GM19240 (cell line): ENCODE results near the gene RPS6KA3.
"Not testable (repeated sequence)": the region's sequence is repeated elsewhere in the genome, so short reads cannot be mapped to it uniquely, and the experiment has no call there.

Experiments
- DNase-seq: peaks from one replicate; pipeline ENCODE4 v3.0.0; 2011; ENCODE audit warnings: low spot score; ENCODE audit not compliant: insufficient read length

Gene RPS6KA3

DNA sequence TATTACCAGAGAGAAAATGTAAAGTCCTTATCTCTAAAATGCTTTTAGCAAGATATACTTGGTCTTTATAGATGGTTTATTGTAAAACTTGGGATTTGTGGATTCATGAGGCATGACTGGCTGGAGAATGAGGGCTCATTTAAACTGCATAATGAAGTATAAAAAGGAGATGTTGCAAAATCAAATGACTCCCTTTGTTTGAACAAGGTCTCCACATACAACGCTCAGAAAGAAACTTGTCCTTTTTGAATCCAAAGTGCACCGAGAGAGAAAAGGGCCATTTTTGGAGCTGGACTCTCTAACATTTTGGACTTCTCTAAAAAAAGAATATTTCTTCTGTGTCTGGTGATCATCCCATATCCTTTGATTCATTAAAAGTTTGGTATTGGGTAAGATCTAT is 117.4 kb downstream of the RPS6KA3 start:
- no peak for DNase-seq

GRCh38 chrX:20147561-20147960 is 119.1 kb downstream of the RPS6KA3 start:
- DNase-seq = no peak

- no peak for DNase-seq
These were observed 122.2 kb downstream of the RPS6KA3 start for GRCh38 chrX:20144491-20144890.

GRCh38 chrX:20143561-20143960 is 123.1 kb downstream of the RPS6KA3 start:
- no peak for DNase-seq

DNA sequence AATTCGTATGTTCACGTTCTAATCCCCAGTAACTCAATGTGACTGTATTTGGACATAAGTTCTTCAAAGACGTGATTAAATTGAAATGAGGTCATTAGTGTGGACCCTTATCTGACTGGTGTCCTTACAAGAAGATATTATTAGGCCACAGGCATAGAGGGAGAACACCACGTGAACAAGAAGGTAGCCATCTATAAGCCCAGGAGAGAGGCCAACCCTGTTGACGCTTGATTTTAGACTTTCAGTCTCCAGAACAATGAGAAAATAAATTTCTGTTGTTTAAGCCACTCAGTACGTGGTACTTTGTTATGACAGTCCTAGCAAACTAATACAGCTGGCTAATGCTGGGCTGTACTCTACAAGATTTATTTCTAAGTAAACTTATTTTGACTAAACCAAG is 123.6 kb downstream of the RPS6KA3 start:
- no peak for DNase-seq

- peak; percentile 48 for DNase-seq
These were observed 125.2 kb downstream of the RPS6KA3 start, which contains the start of gene EIF1AX for GRCh38 chrX:20141281-20142220. Gene EIF1AX, minus strand, starts transcription at chrX:20141838. Its CDS starts 198 bp downstream, at chrX:20141640.

DNA sequence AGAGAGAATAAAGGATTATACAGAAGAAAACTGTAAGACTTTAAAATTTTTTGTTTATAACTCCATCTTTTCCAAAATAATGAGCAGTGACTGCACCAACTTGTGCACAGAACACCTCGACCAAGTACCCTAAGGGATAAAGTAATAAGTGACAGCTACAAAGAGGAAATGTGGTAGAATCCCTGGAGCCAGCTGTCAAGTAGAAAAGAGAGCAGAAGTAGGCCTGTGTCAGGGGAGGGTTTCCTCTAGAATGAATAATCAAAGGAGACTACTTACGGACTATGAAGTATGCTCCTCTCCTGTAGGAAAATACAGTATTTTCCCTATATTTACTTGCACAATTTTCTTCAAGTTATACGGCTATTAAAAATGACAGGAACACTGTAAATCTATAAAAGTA is 126.3 kb downstream of the RPS6KA3 start:
- no peak for DNase-seq

DNA sequence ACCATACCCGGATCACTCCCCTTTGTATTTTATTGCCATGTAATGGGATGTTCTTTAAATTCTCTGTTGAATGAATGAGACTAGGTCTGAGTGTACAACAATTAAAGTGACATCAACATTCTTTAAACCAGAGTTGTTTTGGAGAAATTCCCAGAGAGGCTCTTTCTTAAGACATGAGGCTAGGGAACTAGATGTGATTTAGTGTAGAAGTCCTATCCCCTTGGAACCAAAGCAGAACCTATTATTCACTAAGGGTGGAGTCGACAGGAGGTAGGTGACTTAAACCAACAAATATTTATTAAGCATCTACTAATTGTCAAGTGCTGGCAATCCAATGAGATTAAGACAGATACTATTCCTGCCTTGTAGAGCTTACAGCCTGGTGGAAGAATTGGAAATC is 126.7 kb downstream of the RPS6KA3 start:
- DNase-seq = no peak

DNA sequence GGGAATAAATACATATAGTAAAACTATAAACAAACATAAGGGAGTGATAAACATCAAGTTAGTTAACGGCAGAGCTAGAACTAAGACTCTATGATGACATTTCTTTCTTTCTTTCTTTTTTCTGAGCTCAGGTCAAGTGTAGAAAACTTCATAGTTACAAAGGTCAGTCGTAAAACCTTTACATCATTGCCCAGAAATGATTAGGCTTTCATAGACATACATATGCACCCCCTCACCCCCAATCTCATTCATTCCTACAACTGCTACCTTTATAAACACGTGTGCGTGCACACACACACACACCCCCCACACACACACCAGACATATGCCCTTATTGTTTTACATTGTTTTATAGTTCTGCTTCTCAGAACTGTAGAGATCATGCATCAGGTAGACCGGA is 130.8 kb downstream of the RPS6KA3 start:
- DNase-seq = no peak

DNA sequence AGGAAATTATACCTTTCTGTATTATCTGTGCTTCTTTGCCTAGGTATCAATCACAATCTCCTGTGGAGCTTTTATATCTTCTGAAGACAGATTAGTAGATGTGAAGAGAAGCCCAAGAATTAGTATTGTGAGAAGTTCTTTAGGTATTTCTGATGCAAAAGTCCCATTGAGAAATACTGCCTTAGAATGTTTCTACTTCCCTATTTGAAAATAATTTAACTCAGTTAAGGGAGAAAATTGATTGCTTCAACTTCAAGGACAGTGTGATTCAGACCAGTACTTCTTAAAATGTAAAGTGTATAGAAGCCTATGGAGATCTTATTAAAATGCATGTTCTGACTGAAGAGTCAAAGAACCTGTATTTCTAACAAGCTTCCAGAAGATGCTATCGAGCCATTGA is 134.0 kb downstream of the RPS6KA3 start:
- DNase-seq = no peak

GRCh38 chrX:20130357-20130756 is 136.4 kb downstream of the RPS6KA3 start:
- no peak for DNase-seq

- DNase-seq = no peak
These were observed 137.2 kb downstream of the RPS6KA3 start for GRCh38 chrX:20129547-20129946.

- DNase-seq = no peak
These were observed 138.0 kb downstream of the RPS6KA3 start for GRCh38 chrX:20128670-20129069.

- not testable (repeated sequence) for DNase-seq
These were observed 139.3 kb downstream of the RPS6KA3 start for GRCh38 chrX:20127440-20127839.

DNA sequence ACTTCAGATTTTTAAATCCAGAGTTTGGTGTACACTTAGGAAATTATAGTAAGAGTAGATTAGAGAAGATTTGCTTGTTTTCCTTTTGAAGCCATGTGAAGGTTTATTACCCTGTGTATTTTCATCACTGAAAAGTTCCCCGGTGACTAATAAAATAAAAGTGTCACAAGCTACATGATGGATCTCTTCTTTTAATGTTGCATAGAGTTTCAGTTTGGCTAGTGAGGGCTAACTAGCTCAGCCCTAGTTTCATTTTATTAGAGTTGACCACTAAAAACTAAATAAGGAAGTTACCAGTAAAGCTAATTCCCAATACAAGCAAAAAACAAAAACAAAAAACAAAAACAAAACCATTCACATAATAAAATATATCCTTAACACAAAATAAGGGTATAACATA is 139.9 kb downstream of the RPS6KA3 start:
- DNase-seq = not testable (repeated sequence)

DNA sequence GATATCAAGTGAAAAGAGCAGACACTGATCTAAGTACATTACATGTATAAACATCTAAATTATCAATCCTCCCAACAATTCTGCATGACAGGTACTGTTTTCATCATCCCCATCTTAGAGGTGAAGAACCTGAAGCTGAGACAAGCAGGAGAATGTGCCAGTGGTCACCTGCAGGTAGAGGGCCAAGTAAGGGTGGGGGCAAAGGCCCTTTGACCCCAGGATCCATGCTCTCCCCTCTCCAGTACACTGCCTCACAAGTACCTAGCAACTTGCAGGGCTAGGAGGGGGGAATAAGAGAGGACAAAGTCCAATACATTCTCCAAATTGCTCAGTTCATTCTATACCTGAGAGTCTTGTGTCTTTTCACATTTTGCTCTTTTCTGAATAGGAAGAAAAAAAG is 141.7 kb downstream of the RPS6KA3 start:
- no peak for DNase-seq

GRCh38 chrX:20118065-20118824 is 148.5 kb downstream of the RPS6KA3 start:
- DNase-seq = no peak

GRCh38 chrX:20116577-20117240 is 150.0 kb downstream of the RPS6KA3 start, which contains the start of gene MAP7D2:
Gene MAP7D2, minus strand, starts transcription at chrX:20116907. Its CDS starts 28 bp downstream, at chrX:20116879.
- DNase-seq = no peak

- DNase-seq = no peak
These were observed 150.6 kb downstream of the RPS6KA3 start for GRCh38 chrX:20116087-20116576.

DNA sequence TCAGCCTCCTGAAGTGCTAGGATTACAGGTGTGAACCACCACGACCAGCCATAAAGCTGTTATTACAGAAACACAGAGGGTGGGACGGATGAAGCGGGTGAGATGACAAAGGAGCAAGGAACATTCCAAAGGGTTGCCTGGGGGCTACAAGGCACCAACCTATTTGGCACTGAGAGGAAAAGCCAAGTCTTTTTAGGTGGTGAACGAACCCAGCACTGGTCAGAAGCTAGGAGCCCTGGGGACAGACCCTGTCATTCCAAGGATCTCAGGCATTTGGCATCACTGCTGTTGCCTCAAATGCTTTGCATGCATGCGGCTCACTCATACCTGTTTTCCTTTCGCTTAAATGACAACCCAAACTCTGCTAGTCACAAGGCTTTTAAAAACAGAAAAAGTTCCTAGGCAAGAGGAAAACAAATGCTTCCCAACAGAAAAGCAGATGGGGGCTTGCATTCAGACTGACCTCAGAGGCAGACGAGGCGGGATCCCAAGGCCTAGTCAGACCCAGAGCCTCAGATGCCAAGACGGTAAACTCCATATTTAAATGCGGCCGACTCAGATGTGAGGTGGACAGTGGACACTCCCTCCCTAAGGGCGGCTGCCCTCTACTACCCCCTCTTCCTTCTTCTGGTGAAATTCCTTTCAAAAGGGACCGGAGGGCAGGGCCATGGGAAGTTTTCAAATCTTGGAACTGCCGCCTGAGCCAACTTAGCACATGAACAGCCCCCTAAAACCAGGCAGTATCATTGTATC is 154.5 kb downstream of the RPS6KA3 start:
- DNase-seq = no peak

GRCh38 chrX:20111271-20111670 is 155.4 kb downstream of the RPS6KA3 start:
- no peak for DNase-seq
